NB4 (cell line): Measurements from ENCODE around the gene ASB2.

Experiments
- MYC ChIP-seq: IDR thresholded peaks from 2 replicates; pipeline ENCODE4 v1.6.1; 2011; ENCODE audit warnings: low read depth, low read length
- POLR2A ChIP-seq: IDR thresholded peaks from 2 replicates; pipeline ENCODE4 v1.6.1; 2011; ENCODE audit warnings: mild to moderate bottlenecking; ENCODE audit not compliant: insufficient read length; ENCODE audit errors: extremely low read depth
- TF ChIP-seq, protein P1 (sequence below): IDR thresholded peaks from one replicate; pipeline ENCODE4 v1.5.1; 2012; ENCODE audit warnings: low read depth, low read length

DNA sequence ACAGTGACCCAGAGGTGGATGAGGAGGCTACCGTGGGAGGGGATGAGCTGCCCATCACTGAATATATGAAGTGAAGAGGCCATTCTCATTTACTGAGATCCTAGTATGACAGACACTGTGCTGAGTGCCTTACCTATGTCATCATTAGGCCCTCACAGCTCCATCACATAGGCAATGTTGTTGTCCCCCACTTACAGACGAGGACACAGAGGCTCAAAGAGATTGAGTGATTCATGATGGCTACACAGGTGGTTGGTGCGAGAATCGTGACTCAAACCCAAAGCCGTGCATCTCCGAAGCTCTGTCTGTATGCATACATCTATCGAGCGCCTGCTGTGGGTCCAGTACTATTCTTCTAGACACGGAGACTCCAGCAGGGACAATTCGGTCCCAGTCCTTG, 14.8 kb upstream of the ASB2 start:
- TF ChIP-seq, protein P1, sequence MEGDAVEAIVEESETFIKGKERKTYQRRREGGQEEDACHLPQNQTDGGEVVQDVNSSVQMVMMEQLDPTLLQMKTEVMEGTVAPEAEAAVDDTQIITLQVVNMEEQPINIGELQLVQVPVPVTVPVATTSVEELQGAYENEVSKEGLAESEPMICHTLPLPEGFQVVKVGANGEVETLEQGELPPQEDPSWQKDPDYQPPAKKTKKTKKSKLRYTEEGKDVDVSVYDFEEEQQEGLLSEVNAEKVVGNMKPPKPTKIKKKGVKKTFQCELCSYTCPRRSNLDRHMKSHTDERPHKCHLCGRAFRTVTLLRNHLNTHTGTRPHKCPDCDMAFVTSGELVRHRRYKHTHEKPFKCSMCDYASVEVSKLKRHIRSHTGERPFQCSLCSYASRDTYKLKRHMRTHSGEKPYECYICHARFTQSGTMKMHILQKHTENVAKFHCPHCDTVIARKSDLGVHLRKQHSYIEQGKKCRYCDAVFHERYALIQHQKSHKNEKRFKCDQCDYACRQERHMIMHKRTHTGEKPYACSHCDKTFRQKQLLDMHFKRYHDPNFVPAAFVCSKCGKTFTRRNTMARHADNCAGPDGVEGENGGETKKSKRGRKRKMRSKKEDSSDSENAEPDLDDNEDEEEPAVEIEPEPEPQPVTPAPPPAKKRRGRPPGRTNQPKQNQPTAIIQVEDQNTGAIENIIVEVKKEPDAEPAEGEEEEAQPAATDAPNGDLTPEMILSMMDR, result no peak
- no peak for TF ChIP-seq POLR2A
- TF ChIP-seq MYC, result no peak
